Cardiac fibroblast (primary cell): ENCODE results near the gene SEPTIN2.
A peak's percentile ranks its signal among the peaks of the same experiment; 100 is the strongest.
"Not testable (repeated sequence)": the region's sequence is repeated elsewhere in the genome, so short reads cannot be mapped to it uniquely, and the experiment has no call there.

ENCODE experiments used
- DNase-seq, 2 donors: peaks; one replicate each; pipeline versions ENCODE4 v3.0.0 to v3.0.0-alpha.2; 2010; ENCODE audit warnings: low read depth in 2 of 2
- H3K4me3 ChIP-seq, 2 donors: replicated peaks in 1 of 2; 1 replicate in 1 of 2; 2 replicates in 1 of 2; pipeline ENCODE4 v1.5.1; 2011; ENCODE audit warnings: low read depth in 2 of 2, low read length in 2 of 2, mild to moderate bottlenecking in 2 of 2, moderate library complexity in 1 of 2
- TF ChIP-seq, protein P1 (sequence below): IDR thresholded peaks from one replicate; pipeline ENCODE4 v1.5.1; 2011; ENCODE audit warnings: low read depth, mild to moderate bottlenecking, low read length, inconsistent platforms

SEPTIN2 gene

DNA sequence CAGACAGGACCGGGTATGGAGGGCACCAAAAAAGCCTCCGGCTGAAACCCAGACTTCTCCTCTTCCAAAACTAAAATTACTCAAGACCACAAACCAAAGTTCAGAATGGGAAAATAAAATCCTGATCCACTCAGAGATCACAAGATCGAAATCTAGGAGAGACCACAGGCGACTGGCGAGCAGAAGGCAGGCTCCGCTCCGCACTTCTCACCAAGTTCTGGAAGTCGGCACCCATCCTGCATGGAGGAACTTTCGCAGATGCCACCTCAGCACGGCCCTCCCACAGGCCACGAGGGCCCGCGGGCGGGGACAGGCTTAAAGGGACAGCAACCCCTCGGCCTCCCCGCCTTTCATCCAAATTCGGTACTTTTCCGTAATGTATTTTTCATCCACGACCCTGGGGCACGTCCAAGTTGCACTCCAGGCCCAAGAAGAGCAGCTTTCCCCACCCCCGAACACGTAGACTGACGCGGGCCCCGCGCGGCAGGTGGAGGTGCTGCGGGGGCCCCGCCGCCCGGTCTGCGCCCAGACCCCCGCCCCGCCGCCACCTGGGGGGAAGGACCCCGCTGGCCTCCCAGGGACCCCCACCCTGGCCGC, 43.9 kb upstream of the SEPTIN2 start:
- TF ChIP-seq, protein P1, sequence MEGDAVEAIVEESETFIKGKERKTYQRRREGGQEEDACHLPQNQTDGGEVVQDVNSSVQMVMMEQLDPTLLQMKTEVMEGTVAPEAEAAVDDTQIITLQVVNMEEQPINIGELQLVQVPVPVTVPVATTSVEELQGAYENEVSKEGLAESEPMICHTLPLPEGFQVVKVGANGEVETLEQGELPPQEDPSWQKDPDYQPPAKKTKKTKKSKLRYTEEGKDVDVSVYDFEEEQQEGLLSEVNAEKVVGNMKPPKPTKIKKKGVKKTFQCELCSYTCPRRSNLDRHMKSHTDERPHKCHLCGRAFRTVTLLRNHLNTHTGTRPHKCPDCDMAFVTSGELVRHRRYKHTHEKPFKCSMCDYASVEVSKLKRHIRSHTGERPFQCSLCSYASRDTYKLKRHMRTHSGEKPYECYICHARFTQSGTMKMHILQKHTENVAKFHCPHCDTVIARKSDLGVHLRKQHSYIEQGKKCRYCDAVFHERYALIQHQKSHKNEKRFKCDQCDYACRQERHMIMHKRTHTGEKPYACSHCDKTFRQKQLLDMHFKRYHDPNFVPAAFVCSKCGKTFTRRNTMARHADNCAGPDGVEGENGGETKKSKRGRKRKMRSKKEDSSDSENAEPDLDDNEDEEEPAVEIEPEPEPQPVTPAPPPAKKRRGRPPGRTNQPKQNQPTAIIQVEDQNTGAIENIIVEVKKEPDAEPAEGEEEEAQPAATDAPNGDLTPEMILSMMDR, result no peak
- H3K4me3 ChIP-seq, result peak overlapping the region; percentile 71 to 75
- peak; percentile 84 to 86 for DNase-seq

DNA sequence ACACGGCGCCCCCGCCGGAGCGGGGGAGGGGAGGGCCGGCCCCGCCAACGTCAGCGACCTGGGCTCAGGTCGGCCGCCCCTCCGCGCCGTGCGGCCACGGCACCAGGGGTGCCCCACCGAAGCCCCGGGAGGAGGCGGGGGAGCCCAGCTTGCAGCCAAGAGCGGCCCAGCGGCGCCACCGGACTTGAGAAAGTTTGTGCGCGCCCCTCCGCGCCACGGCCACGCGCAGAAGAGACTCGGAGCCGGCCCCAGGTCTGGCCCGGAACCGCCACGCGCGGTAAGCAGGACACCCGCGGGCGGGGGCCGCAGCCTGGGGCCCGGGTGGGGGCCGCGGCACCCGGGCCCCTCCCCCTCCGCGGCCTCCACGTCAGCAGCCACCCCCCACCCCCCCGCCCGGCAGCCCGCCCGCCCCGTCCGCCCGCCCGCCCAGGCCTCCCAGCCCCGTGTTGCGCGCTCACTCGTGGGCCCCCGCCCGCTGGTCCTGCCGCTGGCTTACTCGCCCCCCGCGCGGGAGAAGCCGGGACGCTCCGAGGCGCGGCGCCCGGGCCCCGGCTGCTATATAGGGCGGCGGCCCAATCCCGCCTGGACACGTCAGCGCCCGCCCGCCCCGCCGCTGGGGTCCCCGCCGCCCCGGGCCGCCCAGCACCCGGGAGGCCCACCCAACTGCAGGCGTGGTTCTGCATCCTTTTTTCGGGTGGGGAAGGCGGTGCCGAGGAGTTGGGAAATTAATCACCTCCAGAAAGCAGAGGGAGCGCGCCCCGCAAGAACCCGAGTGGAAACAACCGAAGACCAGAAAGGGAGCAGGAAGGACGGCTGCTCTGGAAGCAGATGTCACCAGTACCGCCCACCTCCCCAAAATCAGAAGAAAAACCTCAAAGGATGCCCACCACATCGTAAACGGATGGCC, 43.2 kb upstream of the SEPTIN2 start:
- DNase-seq, result peak; percentile 64 to 83
- TF ChIP-seq, protein P1, result no peak
- peak overlapping the region; percentile 71 to 75 for H3K4me3 ChIP-seq

DNA sequence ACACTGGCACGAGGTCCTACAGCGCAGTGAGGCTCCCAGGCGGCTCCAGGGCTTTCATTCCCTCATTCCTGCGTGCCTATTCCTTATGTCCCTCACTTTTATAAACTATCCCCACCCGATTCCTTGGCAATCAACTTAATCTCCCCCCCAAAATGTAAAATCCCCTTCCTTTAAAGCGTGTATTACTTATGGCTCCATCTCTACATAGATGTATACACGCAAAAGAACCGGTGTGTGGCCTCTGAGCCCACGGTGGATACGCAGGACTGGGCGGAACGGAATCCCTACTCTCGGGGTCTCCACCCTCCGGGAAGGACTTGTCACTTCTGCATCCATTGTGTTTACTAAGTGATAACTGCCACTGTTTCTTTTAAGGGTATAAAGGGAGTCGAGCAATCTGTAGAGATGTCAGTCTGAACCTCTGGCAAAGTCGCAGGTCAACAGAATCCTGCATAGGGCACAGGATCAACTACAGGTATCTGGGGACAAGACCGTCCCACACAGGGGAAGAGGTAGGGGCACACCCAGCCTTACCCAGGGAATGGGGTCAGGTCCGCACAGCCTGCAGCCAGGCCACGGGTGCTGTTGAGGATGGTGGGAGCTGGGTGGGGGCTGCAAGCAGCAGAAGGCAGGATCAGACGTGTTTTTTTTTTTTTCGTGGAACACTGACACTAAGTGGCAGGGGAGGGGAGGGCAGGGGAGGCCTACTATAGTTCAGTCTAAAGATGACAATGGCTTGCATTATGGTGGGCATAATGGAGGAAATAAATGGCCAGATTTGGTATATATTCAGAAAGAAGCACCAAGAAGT, 42.3 kb upstream of the SEPTIN2 start:
- H3K4me3 ChIP-seq, result peak overlapping the region; percentile 71 to 75
- TF ChIP-seq, protein P1, result no peak
- DNase-seq, result no peak

DNA sequence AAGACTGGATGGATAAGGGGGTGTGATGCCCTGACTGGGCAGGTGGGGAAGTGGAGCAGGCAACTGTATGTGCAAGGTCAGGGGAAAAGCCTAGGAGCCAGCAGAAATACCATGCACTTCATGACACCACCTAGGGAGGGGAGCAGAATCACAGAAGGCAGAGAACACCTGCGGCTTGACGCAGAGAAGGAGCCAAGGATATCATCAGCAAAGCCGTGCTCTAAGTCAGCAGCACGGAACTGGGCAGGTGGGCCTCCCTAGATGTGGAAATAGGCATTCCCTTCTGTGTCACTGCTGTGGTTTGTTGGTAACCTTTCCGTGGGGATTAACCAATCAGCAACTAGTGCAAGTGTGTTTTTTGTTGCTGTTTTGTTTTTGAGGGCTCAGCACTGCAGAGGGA, 41.6 kb upstream of the SEPTIN2 start:
- no peak for DNase-seq
- TF ChIP-seq, protein P1, result no peak
- no peak overlapping the region for H3K4me3 ChIP-seq

DNA sequence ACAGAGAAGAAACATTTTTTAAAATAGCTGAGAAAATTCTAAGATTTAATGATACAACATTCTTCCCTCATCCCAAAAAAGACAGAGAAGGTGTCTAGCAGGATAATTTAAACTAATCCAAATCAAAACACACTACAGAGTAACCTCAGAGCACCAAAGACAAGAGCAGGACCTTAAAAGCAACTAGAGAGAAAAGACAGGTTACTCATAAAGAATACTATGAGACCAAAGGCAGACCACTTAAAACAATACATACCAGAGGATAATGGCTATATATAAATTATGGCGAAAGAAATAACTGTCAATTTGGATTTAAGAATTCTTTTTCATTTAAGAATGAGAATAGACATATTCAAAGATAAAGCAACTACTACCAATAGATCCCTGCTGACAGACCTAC, 40.2 kb upstream of the SEPTIN2 start:
- DNase-seq, result no peak
- H3K4me3 ChIP-seq, result no peak overlapping the region

DNA sequence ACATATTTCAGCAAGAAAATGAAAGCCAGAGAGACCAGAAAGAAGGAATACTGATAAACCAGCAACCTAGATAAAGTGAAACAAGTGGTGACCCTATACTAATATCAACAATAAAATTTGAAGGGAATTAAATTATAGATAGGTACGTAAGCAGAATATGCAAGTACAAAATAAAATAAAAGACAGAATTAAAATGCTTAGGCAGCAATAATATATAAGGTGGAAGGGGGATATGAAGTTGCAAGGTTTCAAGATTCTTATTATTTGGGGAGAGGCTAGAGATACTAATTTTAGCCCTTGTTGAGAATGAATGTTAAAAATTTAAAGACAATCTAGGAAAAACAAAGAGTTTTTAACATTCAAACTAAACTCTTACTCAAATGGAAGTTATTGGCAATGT, 39.8 kb upstream of the SEPTIN2 start:
- TF ChIP-seq, protein P1, result no peak
- DNase-seq, result no peak
- H3K4me3 ChIP-seq, result no peak overlapping the region

More for the DNA sequence above, 40.2 kb upstream of the SEPTIN2 start:
- TF ChIP-seq, protein P1, result no peak

DNA sequence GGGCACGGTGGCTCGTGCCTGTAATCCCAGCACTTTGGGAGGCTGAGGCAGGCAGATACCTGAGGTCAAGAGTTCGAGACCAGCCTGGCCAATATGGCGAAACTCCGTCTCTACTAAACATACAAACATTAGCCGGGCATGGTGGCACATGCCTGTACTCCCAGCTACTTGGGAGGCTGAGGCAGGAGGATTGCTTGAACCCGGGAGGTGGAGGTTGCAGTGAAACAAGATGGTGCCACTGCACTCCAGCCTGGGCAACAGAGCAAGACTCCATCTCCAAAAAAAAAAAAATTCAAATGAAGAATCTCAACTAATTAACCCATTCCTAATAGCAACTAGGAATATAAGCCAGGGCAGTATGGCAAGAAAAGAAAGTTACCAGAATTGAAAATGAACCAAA, 37.4 kb upstream of the SEPTIN2 start:
- H3K4me3 ChIP-seq, DNase-seq: not testable (repeated sequence)
